Measurements from ENCODE around the gene IRF3.

DNA sequence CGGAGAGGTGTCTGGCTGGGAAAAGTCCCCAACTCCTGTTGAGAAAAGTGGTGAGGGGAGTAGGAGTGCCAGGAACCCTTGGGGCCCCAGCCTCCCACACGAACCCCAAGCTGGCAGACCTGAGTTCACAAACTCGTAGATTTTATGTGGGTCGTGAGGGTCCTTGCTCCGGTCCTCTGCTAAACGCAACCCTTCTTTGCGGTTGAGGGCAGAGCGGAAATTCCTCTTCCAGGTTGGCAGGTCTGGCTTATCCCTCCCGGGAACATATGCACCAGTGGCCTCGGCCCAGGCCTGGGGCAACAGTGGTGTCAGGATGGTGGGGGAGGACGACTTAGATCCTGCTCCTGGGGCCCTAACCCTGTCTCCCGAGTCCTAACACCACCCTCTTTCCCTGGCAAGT, 2.4 kb downstream of the IRF3 start:
- TF ChIP-seq CTCF (IDR thresholded peaks at IDR 0.05), result no peak
- TF ChIP-seq POLR2A (IDR thresholded peaks at IDR 0.05), result no peak

Measured in prostate gland (tissue), 2 donors.